HG02970 (cell line): Measurements from ENCODE around the gene PLXNA4.

ENCODE experiments used
- ATAC-seq: cut with Tn5 transposase; IDR thresholded peaks from one replicate; pipeline ENCODE4 v1.9.1; 2021; ENCODE audit warnings: mild to moderate bottlenecking, moderate library complexity, moderate number of reproducible peaks; ENCODE audit not compliant: unreplicated experiment, low FRiP score

PLXNA4 gene

DNA sequence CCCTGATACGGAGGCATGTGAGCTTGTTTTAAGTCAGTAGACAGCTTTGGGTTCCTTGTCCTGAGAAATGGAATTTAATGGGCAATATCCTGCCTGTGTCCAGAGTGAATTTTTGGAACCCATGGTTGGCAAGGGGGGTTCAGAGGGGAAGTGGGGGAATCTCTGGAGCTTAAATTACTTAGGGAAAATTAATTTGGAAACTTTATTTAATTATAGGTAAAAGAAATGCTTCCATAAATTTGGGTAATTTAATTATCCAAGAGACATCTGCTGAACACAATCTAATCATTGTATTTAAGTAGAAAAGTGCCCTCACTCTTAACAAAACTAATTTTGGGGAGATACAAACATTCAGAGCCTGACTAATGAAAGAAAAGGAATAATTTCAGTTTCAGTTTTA is 99.7 kb downstream of the PLXNA4 start:
- no peak for ATAC-seq

DNA sequence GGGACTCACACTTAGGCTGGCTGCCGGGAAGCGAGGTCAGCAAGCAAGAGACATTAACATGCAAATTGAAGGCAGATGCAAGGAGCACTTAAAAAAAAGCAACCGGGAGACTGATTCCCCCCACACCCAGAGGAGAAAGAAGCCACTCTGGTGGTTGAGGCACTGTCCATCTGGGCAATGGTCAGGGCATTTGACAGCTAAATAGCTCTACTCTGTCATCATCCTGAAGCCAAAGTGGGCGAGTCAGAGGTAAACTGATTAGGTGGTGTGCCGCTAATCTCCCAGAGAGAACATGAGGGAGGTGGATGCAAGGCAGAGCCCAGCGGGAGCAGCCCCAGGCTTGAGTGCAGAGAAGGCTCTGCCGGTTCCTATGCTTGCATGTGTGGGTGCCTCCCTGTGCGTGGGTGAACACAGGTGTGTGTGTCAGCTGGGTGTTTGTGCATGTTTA is 100.6 kb downstream of the PLXNA4 start:
- no peak for ATAC-seq

DNA sequence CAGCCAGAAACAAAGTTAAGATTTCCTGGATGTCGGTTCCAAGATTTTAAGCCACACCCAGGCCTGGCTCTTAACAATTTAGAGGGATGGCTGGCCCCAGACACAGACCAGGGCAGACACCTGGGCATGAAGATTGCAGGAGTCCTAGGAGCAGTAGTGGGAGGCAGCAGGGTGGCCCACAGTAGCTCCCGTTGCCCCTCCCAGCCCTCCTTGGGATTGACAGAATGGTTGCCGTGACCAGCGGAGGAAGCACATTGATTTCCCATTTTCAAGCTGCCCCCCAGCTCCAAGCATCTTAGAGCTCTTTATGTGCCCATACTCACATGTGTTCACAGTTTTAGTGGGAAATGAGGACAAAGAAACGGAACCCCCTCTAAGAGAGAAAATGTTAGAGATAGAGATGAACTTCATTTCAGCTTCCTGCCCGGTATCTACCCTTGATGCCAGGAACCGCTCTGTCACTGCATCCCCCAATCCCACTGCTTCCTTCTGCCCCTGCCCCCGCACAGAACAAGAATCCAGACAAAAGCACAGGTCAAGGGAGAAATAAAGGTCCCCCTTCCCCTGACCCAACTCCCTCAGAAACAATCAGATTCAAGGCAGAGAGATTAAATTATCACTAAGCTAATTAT is 101.1 kb downstream of the PLXNA4 start:
- ATAC-seq = no peak

DNA sequence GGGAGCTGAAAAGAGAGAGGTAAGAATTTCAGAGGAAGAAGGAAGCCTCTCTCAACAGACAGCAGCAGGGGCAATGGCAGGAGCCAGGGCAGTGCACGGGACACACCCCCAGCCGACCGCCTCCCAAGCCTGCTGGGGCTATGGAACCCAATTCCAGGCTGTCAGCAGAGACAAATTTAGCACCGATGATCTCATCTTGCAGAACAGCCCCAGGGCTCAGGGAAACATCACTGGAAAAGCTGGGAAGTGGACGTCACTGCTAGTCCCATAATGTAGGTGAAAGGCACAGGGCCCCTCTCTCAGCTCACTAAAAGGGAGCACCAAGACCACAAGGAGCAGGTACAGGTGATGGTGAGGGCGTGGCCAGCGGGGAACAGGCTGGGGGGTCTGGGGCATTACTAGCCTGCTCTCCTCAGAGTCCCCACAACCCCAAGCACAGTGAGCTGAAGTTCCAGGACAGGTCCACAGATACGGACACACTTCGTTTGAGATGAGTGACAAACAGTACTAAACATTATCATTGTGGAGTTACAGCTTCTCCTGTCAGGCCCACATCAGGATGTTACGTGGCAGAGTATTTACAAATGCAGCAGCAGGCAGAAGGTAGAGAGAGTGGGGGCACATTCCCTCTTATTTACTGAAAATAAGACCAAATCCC is 103.7 kb downstream of the PLXNA4 start:
- ATAC-seq = no peak

DNA sequence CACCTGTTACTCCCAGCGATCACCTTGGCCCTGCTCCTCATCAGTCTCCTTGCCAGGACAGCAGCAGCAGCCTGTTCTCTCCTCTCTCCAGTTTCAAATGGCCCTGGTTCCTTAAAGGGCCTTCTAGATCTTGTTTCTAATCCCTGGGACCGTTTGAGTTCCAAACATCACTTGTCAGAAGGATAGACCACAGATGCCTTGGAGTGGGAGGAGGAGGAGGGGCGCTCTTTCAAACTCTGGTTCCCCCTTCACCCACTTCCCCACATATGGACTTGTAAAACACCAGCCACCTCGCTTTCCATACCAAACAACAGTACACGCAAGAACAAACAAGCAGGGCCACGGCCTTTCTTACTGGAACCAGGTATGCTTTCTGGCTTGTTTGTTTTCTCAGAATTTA is 104.8 kb downstream of the PLXNA4 start:
- no peak for ATAC-seq

DNA sequence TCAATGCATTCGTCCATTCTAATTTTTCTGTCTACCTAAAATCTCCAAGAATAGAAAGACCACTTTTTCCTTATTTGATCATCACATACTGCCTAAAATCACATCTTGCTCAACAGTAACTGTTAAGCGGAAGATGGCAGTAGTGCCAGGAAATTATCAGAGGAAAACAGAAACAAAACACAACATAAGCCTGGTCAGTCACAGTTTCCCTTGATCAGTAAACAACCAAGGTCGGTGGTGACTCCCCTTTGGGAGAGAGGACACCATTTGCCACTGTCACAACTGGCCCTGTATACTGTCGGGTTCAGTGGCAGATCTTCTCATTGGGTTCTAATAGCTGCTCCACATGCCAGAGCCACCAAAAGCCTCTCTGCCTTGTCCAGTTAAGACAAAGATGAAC is 106.6 kb downstream of the PLXNA4 start:
- no peak for ATAC-seq

DNA sequence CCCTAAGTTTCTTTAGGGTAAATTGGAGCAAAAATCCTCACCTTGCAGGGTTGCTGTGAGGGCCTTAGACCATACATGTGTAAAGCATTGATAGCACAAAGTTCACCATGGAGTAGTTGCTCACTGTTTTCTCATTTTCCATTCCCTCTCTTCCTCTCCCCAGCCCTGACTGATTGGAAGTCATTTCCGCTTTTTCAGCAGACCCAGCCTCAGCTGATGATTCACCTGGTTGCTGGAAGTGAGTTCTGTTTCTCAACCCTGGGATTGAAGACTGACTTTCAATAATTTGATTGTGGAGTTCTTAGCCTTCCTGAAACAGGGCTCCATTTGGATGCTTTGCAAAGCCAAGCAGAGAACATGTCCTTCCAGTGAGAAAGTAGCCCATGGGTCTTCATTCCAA is 107.0 kb downstream of the PLXNA4 start:
- no peak for ATAC-seq

DNA sequence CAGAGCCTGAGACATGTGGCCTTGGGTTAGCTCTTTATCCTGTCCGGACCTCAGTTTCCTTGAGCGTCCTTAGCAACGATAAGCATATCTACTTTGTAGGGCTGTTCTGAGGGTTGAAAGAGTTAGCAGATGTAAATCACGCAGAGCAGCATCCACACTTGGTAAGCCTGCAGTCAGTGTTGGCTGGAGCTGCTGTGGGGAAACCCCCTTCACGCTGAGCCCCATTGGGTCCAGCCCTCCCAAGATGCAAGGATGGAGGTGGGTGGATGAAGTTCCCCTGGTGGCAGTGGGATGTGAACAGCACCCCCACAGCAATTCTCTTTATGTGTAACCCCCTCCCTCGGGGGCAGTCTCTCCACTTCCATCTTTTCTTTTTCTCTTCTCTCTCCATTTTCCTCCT is 109.9 kb downstream of the PLXNA4 start:
- ATAC-seq = no peak

DNA sequence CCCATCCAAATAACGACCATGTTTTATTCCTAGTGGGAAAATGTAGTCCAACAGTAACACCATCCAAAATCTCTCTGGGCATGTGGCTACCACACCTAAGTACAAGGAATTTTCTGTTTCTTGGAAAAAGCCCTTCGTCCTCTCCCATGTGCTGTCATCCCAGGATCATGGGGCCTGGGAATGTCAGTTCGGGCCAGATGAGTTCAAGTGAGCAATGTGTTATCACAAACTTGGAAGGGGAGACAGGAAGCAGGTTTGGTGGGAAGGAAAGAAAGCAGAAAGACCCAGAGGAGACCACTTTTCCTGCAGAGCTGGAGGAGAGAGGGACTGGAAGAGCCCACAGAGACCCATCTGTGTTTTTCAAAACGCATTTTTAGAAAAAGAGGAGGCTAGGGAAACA is 110.8 kb downstream of the PLXNA4 start:
- no peak for ATAC-seq

DNA sequence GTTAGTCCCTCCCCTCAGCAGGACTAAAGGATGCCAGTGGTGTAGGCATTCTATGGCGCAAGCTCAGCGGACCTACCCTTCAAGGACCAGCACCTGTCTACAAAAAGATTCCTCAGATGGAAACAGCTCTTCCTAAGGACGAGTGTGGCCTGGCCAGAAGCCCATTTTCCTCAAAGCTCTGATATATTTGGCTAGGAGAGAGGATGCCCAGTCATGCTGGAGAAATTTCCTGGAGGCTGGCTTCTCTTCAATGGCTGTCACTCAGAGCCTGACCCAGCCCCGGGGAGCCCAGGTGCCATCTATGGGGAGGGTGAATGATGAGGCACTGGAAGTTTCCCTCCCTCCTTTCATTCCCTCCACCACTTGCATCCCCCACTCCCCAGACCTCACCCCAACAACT is 111.5 kb downstream of the PLXNA4 start:
- ATAC-seq = no peak

DNA sequence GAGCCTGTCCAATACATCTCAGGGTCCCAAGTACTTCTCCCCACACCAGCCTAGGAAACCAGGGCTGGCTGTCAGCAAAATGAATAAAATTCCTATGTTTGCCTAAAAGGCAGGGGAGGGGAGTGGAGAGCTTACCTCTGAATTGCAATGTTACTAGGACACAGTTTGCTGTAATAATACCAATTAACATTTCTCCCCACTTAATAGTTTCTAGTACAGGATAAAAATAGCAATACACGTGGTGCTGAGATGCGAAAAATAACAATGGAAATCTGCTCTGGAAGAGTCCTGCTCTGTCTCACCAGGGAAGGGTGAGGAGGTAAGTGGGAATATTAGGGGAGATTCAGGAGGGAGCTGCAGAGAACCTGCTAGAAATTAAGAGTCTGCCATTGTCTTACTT is 112.3 kb downstream of the PLXNA4 start:
- no peak for ATAC-seq

DNA sequence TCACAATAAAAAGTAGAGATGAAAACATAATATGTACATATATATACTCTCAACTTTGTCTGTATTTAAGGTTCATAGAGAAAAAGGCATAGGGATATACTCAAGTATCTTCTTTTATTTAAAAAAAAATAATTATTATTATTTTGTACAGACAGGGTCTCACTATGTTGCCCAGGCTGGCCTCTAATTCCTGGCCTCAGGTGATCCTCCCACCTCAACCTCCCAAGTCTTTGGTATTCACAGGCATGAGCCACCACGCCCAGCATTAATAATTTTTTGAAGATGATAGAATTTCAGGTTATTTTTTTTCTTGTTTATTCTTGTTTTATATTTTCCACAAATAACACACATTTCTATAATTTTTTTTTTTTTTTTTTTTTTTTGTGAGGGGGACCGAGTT is 113.8 kb downstream of the PLXNA4 start:
- no peak for ATAC-seq

DNA sequence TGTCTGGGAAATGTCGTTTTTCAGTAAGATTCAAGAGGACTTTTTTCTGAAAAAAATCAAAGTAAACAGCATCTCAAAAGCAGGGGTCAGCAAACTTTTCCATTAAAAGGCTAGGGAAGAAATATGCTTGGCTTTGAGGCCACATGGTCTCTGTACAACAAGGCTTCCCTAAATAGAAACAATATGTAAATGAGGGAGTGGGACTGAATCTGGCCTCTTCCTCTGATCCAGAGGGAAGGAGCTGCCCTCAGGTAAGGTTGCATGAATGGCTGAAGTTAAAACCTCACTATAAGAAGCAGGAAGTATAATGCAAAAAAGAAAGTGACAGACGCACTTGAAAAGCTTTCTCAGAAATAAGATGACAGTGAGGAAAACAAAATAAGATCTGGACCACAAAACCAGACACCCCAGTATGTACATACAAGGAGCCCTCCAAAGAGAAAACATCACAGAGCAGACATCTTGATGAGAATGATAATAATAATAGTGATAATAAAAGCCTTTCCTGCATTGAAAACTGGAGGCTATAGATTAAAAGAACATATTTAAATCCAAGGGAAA is 115.2 kb downstream of the PLXNA4 start:
- no peak for ATAC-seq

DNA sequence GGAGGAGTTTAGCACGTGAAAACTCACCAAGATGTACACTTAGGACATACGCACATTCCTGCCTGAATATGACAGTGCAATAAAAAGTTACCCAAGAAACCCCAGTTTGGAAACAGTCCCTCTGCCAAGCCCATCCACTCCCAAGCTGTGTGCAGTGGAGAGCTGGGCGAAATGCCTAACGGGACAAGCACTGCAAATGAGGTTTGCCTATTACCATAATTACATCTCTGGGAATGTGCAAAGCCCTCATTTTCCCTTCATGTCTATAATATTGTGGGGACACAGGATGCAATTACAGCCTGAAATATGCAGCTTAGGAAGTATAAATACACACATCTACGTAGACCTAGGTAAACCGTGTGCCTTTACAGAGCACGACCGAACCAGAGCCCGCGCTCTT is 117.5 kb downstream of the PLXNA4 start:
- no peak for ATAC-seq

DNA sequence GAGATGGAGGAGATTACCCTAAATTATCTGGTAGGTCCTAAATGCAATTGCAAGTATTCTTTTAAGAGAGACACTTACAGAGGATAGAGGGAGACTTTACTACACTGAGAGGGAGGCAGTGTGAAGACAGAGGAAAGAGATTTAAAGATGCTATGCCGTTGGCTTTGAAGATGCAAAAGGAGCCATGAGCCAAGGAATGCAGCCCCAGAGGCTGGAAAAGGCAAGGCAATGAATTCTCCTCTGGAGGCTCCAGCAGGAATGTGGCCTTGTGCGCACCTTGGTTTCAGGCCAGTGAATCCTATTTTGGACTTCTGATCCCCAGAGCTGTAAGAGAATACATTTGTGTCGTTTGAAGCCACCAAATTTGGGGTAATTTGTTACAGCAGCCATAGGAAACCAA is 118.6 kb downstream of the PLXNA4 start:
- ATAC-seq = no peak

DNA sequence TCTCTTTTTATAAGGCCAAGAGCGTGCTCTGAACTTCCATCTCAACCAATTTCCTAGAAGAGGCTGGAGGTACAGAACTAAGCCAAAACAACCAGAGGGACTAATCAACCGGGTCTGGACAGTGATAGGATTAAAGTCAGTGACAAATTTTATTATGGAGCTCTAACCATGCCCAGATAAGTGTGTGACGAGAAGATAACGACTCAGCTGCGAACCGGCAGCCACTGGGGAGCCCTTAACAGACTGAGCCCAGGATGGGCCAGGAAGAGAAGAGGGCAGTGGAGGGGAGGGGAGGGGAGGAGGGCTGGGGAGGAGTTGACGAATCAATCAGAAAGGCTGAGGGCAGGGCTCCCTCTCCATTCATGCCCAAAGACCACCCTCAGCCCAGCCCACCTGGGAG is 119.9 kb downstream of the PLXNA4 start:
- no peak for ATAC-seq

DNA sequence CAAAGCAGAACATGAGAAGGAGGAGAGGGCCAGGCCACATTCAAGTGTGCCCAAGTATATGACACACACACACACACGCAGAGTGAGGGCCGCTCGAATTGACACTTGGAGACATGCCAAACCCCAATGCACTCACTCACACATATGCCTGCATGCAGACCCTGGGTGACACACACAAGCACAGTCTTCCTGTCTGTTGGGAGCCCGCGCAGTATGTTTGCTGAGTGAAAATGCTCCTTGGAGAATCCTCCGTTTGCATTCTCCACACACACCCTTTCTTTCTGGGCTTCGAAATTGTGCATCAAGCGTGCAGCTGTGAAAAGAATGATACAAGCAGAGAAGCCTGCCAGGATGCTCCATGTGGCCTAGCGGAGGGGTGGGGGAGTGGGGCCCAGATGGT is 120.9 kb downstream of the PLXNA4 start:
- no peak for ATAC-seq

DNA sequence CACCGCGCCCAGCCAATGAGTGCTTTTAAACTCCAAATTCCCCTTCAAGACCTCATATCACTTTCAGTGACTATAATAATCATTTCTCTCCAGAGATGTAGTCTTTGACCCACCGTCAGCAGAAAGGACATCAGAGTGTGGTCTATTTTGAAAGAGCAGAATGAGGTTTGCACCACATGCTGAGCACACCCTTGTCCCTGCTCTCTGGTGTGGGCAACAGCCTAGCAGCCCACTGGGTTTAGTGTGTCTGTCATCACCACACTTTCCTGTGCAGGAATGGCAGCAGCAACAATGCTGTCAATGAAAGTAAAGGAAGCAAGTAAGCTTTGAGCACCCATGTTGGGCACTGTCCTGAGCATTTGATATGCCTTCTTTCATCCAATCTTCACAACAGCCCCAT is 122.4 kb downstream of the PLXNA4 start:
- ATAC-seq = no peak

DNA sequence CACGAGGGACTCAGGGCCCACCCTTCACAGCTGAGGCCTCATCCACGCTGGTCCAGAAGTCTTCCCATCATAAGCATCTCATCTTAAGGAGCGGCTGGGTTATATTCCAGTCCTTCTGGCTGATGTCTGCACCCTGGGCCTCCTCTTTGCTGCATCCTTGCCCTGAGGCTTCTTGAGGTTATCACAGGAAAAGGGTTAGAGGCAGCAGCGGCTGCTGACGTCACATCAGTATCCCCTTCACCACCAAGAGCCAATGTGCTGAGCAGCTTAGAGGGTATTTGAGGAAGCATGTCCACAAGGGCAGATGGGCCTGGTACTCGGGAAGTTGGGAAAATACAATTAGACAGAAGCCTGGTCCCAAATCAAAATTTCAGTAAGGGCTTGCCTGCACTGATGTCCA is 125.1 kb downstream of the PLXNA4 start:
- ATAC-seq = no peak

DNA sequence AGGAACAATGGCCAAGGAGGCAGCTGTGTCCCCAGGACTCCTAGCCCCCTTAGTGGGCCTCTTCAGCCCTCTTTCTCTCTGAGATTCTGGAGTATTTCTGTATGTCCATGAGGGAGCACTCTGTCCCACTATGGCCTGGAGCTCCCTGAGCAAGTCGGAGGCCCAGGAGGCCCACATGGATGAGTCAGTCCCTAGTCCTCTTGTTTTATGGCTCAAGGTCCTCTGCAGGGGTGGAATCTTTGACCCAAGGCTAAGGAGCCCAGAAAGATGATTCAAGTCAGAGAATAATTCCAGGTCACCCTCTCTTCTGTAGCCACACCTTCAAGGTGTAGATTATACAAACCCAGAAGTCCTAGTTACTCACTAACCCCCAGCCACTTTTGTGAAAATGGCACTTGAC is 125.6 kb downstream of the PLXNA4 start:
- ATAC-seq = no peak

DNA sequence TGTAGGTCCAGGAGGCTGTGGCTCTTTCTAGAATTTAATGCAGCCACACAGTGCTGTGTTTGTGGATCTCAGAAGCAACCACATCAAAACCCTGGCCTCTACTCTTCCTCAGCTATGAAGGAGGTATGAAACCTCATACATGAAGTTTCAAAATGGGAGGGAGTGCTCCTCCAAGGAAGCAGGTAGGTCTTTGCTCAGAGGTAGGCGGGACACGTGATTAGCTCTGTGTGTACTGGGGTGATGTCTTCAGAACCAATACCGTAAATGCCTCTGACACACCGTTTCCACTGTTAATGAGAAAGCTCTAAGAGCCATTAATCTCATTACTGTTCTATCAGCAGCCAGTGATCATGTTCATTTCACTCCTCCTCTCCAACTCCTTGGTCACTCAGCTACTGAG is 126.1 kb downstream of the PLXNA4 start:
- no peak for ATAC-seq

DNA sequence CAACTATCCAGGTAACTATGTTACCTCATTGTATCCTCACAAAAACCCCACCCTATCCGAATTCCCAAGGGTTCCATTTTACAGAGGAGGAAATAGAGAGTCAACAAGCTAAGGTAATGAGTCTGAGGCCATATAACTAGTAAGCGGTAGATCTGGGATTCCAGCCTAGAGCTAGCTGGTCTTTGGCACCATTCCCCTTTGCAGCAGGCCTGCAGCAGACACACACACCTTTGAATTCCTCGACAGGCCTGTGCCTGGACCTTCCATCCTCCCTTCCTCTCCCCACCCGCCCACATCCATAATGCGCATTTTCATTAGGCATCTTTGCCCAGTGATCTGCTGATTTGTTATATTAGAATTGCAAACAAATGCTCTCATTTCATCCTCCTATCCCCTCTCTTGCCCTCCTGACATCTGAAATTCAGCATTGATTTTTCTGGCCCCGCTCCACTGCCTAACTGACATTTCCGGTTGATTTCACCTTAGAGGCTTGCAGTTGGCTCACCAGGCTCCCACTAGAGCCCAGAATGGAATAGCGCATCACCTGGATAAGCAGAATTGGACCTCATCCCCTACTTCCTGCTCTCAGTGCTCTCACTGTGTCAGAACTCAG is 129.5 kb downstream of the PLXNA4 start:
- ATAC-seq = no peak
